HG03571 (cell line): ENCODE data around the gene ZSWIM3.

Experiments used
- ATAC-seq: cut with Tn5 transposase; IDR thresholded peaks from one replicate; pipeline ENCODE4 v1.9.1; 2021; ENCODE audit not compliant: unreplicated experiment

Gene ZSWIM3

GRCh38 chr20:45832619-45833018 is 24.8 kb upstream of the ZSWIM3 start:
- ATAC-seq: no peak

DNA sequence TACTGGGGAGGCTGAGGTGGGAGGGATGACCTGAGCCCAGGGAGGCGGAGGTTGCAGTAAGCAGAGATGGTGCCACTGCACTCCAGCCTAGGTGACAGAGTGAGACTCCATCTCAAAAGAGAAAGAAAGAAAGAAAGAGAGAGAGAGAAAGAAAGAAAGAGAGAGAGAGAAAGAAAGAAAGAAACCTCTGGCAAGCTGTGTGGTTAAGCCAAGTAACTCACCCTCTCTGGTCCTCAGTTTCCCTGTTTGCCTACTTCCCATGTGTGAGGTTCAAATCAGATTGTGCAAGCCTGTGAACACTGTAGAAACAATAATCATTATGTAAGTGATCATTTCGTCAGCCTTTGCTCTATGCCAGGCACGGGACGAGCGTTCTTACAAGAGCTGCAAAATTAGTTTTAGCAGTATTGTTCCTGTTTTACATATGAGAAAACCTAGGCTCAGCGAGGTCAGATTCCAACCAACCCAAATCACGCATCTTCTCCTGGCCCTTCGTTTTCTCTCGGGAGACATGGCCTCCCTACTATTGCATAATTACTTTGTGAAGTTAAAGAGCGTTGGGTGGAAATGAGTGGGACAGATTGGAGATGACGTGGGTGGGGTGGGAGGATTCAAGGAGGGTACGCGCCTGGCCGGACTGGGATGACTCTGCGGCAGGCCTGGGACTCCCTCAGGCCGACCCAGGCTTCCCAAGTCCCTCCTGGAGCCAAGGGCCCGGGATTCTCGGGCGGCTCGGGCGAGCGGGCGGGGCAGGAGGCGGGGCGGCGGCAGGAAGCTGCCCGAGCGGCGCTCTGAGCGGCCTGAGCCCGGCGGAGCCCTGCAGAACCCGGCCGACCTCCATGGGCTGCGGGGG is 24.2 kb upstream of the ZSWIM3 start, which contains the start of gene SNX21:
Gene SNX21, plus strand, starts transcription at position 770 of the 853 bp plus-strand sequence. CDS start 121 bp downstream, outside the sequence.
- ATAC-seq: no peak

- ATAC-seq: no peak
Observed at GRCh38 chr20:45833883-45834796, 23.3 kb upstream of the ZSWIM3 start.

- no peak for ATAC-seq
Observed at GRCh38 chr20:45834797-45835161, 22.6 kb upstream of the ZSWIM3 start.

- no peak for ATAC-seq
Observed at GRCh38 chr20:45835329-45835765, 22.1 kb upstream of the ZSWIM3 start.

DNA sequence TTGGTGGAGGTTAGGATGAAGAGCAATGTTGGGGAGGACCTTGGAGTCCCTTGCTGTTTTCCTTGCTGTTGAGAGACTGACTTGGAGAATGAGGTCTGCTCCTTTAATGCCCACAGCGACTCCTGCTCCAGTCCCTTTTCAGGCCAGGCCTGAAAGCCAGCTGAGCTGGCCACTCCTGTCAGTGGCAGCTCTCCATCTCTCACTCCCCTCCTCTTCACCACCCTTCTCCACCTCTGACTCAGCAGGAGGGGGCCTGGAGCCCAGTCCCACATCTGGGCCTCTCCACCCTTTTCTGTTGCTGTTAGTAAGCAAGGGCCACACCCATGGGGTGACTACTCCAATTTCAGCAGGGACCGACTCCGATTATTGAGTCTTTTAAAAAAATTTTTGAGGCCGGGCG is 21.6 kb upstream of the ZSWIM3 start:
- ATAC-seq: no peak

DNA sequence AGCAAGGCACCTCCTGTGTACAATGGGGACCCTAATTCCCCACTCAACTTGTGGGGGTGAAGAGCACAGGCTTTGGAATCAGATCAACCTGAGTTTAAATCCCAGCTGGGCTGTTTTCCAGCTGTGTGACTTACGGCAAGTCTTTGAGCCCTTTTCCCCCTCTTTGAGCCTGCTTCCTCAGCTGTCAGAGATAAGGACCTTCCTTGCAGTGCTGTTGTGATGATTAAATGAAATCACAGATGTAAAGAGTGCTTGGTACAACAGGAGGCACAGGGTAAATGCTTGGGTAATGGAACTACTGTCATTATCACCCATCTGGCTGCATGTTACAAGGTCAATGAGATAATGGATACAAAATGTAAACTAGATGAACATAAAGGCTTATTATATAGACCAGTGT is 20.6 kb upstream of the ZSWIM3 start:
- ATAC-seq: no peak

GRCh38 chr20:45840700-45841198 is 16.7 kb upstream of the ZSWIM3 start:
- no peak for ATAC-seq

DNA sequence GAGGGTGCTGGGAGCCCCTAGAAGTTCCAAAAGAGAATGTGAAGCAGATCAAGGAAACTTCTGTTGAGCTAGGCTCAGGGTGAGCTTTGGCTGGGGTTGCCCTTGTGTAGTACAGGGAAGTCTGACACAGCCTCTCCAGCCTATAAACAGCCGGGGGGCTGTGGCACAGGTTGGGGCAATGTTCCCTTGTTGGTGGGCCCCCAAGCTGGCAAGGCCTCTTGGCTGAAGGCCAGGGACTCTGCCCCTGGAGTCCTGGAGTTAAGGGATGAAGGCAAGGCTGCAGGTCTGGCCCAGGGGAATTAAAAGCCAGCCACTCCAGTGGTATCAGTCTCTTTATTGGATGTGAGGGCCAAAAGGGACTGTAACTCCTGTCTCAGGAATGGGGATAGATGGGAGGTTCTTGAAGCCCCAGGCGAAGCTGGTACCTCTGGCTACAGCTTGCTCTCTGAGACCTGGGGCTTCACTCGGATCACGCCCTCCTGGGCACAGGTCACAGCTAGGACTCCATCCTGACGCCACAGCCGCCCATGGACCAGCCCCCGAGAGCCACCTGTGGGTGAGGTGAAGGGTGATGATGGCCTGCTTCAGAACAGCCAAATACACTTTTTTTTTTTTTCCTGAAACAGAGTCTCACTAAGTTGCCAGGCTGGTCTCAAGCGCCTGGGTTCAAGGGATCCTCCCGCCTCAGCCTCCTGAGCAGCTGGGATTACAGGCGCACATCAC is 15.8 kb upstream of the ZSWIM3 start:
- no peak for ATAC-seq

DNA sequence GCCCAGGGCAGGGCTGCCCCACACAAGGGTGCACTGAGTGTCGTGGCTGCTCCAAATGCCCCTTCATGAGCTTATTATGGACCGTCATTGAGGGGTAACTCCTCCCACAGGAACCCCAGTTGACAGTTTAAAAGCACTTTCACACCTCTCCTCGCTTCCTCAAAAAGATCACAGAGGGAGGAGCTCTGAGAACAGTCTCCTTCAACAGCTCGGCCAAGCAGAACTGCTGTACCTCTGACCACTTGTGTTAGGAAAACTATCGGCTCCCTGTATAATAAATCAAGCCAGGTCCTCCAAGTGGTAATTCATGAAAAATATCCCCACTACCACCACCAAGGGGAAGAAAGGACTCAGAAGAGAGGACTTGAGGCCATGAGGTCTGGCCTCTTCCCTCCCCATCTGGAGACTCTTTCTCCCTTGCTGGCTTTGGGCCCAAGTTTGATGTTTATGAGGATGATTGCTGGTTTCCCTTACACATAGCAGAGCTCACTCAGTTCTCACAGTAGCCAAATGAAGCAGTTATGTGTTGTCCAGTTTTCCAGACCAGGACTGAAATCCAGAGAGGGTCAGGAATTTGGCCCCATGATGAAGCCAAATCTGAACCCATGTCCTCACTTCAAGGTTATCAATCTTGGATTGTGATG is 15.1 kb upstream of the ZSWIM3 start:
- ATAC-seq: no peak

DNA sequence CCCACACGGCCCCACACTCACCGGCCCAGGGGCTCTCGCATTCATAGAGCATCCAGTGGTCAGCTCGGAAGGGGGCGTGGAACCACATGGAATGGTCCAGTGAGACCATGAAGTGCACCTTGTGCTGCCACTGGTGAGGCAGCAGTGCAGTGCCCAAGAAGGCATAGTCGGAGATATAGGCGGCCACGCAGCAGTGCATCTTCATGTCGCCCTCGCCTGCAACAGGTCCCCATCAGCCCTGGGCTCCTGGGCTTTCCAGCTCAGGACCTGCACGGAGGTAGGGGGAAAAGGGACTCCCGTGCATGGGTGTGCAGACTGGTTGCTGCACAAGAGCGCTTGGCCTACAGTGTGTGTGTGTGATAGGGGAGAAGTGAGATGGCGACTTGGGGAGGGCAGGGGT is 13.9 kb upstream of the ZSWIM3 start:
- ATAC-seq: no peak

DNA sequence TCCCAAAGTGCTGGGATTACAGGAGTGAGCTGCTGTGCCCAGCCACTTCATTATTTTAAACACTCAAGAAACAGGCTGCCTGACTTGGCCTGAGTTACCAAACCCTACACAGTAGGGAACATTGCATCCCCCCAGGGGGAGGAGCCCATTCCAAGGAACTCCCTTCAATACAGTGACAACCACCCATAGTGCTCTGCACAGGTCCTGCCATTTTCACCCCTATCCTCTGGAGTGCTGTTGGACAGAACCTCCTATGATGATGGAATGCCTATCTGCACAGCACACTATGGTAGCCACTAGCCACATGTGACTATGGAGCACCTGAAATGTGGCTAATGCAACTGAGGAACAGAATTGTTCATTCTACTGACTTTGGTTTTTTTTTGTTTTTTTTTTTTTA is 12.0 kb upstream of the ZSWIM3 start:
- no peak for ATAC-seq

- no peak for ATAC-seq
Observed at GRCh38 chr20:45848421-45848820, 9.0 kb upstream of the ZSWIM3 start.

DNA sequence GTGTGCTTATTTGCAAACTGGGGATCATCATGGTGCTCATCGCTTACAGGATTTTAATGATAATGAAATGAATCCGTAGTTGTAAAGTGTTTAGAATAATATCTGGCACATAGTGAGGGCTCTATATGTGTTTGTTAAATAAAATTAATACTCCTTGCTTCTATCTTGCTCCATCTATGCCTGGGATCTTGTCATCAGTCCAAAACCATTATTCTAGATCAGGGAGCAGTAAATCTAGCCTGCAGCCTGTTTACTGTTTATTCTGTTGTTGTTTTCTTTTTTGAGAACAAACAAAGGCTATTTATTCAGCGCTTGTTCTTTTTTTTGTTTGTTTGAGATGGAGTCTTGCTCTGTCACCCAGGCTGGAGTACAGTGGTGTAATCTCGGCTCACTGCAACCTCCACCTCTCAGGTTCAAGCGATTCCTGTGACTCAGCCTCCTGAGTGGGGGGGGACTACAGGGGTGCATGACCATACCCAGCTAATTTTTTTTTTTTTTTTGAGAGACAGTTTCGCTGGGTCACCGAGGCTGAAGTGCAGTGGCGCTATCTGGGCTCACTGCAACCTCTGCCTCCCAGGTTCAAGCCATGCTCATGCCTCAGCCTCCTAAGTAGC is 8.3 kb upstream of the ZSWIM3 start:
- ATAC-seq: no peak

- no peak for ATAC-seq
Observed at GRCh38 chr20:45850238-45850637, 7.2 kb upstream of the ZSWIM3 start.

DNA sequence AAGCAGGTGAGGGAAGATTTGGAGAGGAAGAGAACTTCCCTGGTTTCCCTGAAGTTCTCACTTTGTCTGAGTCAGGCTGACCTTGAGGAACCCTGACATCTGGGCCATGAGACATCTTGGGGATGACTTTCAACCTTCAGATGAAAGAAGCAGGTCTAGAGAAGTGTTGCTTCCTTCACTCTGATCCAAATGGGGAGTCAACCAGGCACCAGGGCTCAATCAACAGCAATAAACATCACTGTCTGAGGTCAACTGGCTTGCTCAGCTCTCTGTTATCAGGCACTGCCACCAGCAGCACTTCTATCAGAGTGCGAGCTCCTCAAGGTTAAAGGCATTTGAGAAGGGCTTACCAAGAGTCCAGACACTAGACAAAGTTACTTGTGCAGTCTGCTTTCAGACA is 6.5 kb upstream of the ZSWIM3 start:
- no peak for ATAC-seq

- no peak for ATAC-seq
Observed at GRCh38 chr20:45851501-45851900, 5.9 kb upstream of the ZSWIM3 start.

GRCh38 chr20:45852326-45852725 is 5.1 kb upstream of the ZSWIM3 start:
- no peak for ATAC-seq

- no peak for ATAC-seq
Observed at GRCh38 chr20:45853484-45853883, 3.9 kb upstream of the ZSWIM3 start.

GRCh38 chr20:45857882-45858216 is 435 bp downstream of the ZSWIM3 start:
- no peak for ATAC-seq
